Liver (tissue), 9 donors: Measurements from ENCODE around the gene MARCHF9. TPM values are rescaled to one million over a fixed set of nuclear protein-coding genes. Genes with fewer than 3 reads are reported as not detected.

Experiments
- DNase-seq: peaks from one replicate; pipeline ENCODE4 v3.0.0-alpha.2; 2017; ENCODE audit warnings: low spot score
- H3K27ac ChIP-seq, 2 donors: one replicate each; pipeline ENCODE4 v1.7.0; 2013; ENCODE audit warnings: inconsistent platforms in 2 of 2, low read length in 2 of 2, control low read depth in 1 of 2, low read depth in 1 of 2, mild to moderate bottlenecking in 1 of 2
- H3K27me3 ChIP-seq, 4 donors: one replicate each; pipeline versions ENCODE4 v1.6.1 to v1.7.0; 2013; ENCODE audit warnings: low read length in 3 of 4, inconsistent platforms in 1 of 4, mild to moderate bottlenecking in 1 of 4, moderate library complexity in 1 of 4; ENCODE audit not compliant: control insufficient read depth in 4 of 4, insufficient read depth in 4 of 4
- H3K36me3 ChIP-seq, 4 donors: one replicate each; pipeline versions ENCODE4 v1.6.1 to v1.7.0; 2013; ENCODE audit warnings: low read length in 3 of 4, mild to moderate bottlenecking in 3 of 4, low read depth in 1 of 4, moderate library complexity in 1 of 4; ENCODE audit not compliant: control insufficient read depth in 4 of 4, insufficient read depth in 3 of 4
- H3K4me1 ChIP-seq, 4 donors: one replicate each; pipeline versions ENCODE4 v1.6.1 to v1.7.0; 2013; ENCODE audit warnings: low read length in 3 of 4, mild to moderate bottlenecking in 3 of 4, moderate library complexity in 1 of 4; ENCODE audit not compliant: control insufficient read depth in 4 of 4, insufficient read depth in 4 of 4
- H3K4me3 ChIP-seq, 3 donors: one replicate each; pipeline versions ENCODE4 v1.6.1 to v1.7.0; 2013; ENCODE audit warnings: low read length in 3 of 3, control low read depth in 1 of 3, low read depth in 1 of 3, mild to moderate bottlenecking in 1 of 3
- H3K9ac ChIP-seq, 2 donors: one replicate each; pipeline ENCODE4 v1.7.0; 2013; ENCODE audit warnings: low read length in 2 of 2, mild to moderate bottlenecking in 2 of 2, moderate library complexity in 2 of 2, control low read depth in 1 of 2, low read depth in 1 of 2
- H3K9me3 ChIP-seq, 4 donors: one replicate each; pipeline versions ENCODE4 v1.6.1 to v1.7.0; 2013; ENCODE audit warnings: low read length in 3 of 4; ENCODE audit not compliant: control insufficient read depth in 4 of 4
- ATF3 ChIP-seq: IDR thresholded peaks from 2 replicates; pipeline ENCODE4 v1.6.1; 2016; ENCODE audit warnings: antibody characterized with exemption
- EGR1 ChIP-seq, 2 donors: IDR thresholded peaks; 2 replicates each; pipeline ENCODE4 v1.6.1; 2016 to 2018; ENCODE audit warnings: antibody characterized with exemption in 2 of 2, low read depth in 2 of 2
- FOXA1 ChIP-seq: IDR thresholded peaks from 2 replicates; pipeline ENCODE4 v1.6.1; 2016; ENCODE audit warnings: antibody characterized with exemption
- FOXA2 ChIP-seq: IDR thresholded peaks from 2 replicates; pipeline ENCODE4 v1.6.1; 2016; ENCODE audit warnings: antibody characterized with exemption
- HNF4A ChIP-seq, 2 donors: conservative IDR thresholded peaks; 2 replicates each; pipeline ENCODE4 v1.6.1; 2016; ENCODE audit warnings: antibody characterized with exemption in 2 of 2, mild to moderate bottlenecking in 2 of 2
- HNF4G ChIP-seq: IDR thresholded peaks from 2 replicates; pipeline ENCODE4 v1.6.1; 2016; ENCODE audit warnings: antibody characterized with exemption
- JUND ChIP-seq, 2 donors: IDR thresholded peaks; 2 replicates each; pipeline ENCODE4 v1.6.1; 2016; ENCODE audit warnings: antibody characterized with exemption in 2 of 2
- MAX ChIP-seq: IDR thresholded peaks from 2 replicates; pipeline ENCODE4 v1.6.1; 2016; ENCODE audit warnings: antibody characterized with exemption
- NR2F2 ChIP-seq: IDR thresholded peaks from 2 replicates; pipeline ENCODE4 v1.6.1; 2016; ENCODE audit warnings: antibody characterized with exemption
- RAD21 ChIP-seq, 2 donors: IDR thresholded peaks; 2 replicates each; pipeline ENCODE4 v1.6.1; 2016; ENCODE audit warnings: antibody characterized with exemption in 2 of 2, mild to moderate bottlenecking in 2 of 2
- RXRA ChIP-seq, 2 donors: IDR thresholded peaks; 2 replicates each; pipeline ENCODE4 v1.6.1; 2017 to 2018; ENCODE audit warnings: antibody characterized with exemption in 2 of 2, mild to moderate bottlenecking in 1 of 2
- SP1 ChIP-seq: IDR thresholded peaks from 2 replicates; pipeline ENCODE4 v1.6.1; 2018; ENCODE audit warnings: antibody characterized with exemption, mild to moderate bottlenecking
- TAF1 ChIP-seq: conservative IDR thresholded peaks from 2 replicates; pipeline ENCODE4 v1.6.1; 2016; ENCODE audit warnings: antibody characterized with exemption, mild to moderate bottlenecking
- YY1 ChIP-seq: IDR thresholded peaks from 2 replicates; pipeline ENCODE4 v1.6.1; 2016; ENCODE audit warnings: antibody characterized with exemption, mild to moderate bottlenecking
- ZBTB33 ChIP-seq: IDR thresholded peaks from 2 replicates; pipeline ENCODE4 v1.6.1; 2016; ENCODE audit warnings: antibody characterized with exemption
- WGBS: extraction: QIAGEN DNeasy Blood & Tissue Kit; methylation state at CpG from one replicate; pipeline ENCODE4 v1.1.7; 2013; 5-methylcytosine and 5-hydroxymethylcytosine counted together
- polyA plus RNA-seq, 2 donors: library from polyadenylated mRNA; stranded (reverse) in 1 of 2; unstranded in 1 of 2; fragments of 200-250 nt in 1 of 2; fragments of >200 nt in 1 of 2; fragmentation: Nextera tagmentation in 1 of 2; extraction: Ambion mirVana in 1 of 2; gene quantifications; one replicate each; pipeline versions ENCODE4 v1.2.1 to v1.2.3, GENCODE V29; 2013 to 2015
- total RNA-seq, 2 donors: library from RNA; depleted of rRNA; stranded (reverse); fragments of >200 nt; gene quantifications; one replicate each; pipeline ENCODE4 v1.2.3, GENCODE V29; 2014
- TF ChIP-seq, protein P1 (sequence below): IDR thresholded peaks from 2 replicates; pipeline ENCODE4 v1.6.1; 2016; ENCODE audit warnings: antibody characterized with exemption, mild to moderate bottlenecking
- TF ChIP-seq, protein P2 (sequence below): fragments of 150-350 bp; IDR thresholded peaks from 2 replicates; pipeline ENCODE4 v1.5.1; 2017; ENCODE audit warnings: improper control_type of control experiment, low read depth, low read length; ENCODE audit not compliant: missing input control
- donor health status: healthy.
- donor health status: healthy.
- donor health status: healthy.
- donor health status: healthy.
- donor health status: healthy.

MARCHF9 gene
- total and polyA plus RNA-seq, 4 donors: 1.1 to 3.0 (median 2.2) TPM

- no peak overlapping the region for H3K27ac ChIP-seq
- H3K27me3 ChIP-seq: no peaks in the 10 kb centered on the region
- peaks cover 3 to 14% (median 9%) of the 10 kb centered on the region in 4 donors for H3K4me1 ChIP-seq
- 83% methylated on average over 13 of the region's 13 CpGs for WGBS
- H3K9me3 ChIP-seq: no peaks in the 10 kb centered on the region
- no peak overlapping the region for H3K9ac ChIP-seq
- TF ChIP-seq EGR1 (IDR thresholded peaks at IDR 0.05; ENCODE audit: low read depth in 2 of 2) (no peak), FOXA1 (no peak), RAD21 (IDR thresholded peaks at IDR 0.05) (no peak), YY1 (no peak), SP1 (no peak), RXRA (IDR thresholded peaks at IDR 0.05) (no peak), JUND (IDR thresholded peaks at IDR 0.05) (no peak), HNF4A (conservative IDR thresholded peaks at IDR 0.05) (no peak)
- TF ChIP-seq, protein P1, sequence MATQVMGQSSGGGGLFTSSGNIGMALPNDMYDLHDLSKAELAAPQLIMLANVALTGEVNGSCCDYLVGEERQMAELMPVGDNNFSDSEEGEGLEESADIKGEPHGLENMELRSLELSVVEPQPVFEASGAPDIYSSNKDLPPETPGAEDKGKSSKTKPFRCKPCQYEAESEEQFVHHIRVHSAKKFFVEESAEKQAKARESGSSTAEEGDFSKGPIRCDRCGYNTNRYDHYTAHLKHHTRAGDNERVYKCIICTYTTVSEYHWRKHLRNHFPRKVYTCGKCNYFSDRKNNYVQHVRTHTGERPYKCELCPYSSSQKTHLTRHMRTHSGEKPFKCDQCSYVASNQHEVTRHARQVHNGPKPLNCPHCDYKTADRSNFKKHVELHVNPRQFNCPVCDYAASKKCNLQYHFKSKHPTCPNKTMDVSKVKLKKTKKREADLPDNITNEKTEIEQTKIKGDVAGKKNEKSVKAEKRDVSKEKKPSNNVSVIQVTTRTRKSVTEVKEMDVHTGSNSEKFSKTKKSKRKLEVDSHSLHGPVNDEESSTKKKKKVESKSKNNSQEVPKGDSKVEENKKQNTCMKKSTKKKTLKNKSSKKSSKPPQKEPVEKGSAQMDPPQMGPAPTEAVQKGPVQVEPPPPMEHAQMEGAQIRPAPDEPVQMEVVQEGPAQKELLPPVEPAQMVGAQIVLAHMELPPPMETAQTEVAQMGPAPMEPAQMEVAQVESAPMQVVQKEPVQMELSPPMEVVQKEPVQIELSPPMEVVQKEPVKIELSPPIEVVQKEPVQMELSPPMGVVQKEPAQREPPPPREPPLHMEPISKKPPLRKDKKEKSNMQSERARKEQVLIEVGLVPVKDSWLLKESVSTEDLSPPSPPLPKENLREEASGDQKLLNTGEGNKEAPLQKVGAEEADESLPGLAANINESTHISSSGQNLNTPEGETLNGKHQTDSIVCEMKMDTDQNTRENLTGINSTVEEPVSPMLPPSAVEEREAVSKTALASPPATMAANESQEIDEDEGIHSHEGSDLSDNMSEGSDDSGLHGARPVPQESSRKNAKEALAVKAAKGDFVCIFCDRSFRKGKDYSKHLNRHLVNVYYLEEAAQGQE: no peak
- H3K4me3 ChIP-seq: no peak overlapping the region
- H3K36me3 ChIP-seq: no peaks in the 10 kb centered on the region
- no peak for DNase-seq
These were observed 24.4 kb upstream of the MARCHF9 start for GRCh38 chr12:57730336-57731067.

DNA sequence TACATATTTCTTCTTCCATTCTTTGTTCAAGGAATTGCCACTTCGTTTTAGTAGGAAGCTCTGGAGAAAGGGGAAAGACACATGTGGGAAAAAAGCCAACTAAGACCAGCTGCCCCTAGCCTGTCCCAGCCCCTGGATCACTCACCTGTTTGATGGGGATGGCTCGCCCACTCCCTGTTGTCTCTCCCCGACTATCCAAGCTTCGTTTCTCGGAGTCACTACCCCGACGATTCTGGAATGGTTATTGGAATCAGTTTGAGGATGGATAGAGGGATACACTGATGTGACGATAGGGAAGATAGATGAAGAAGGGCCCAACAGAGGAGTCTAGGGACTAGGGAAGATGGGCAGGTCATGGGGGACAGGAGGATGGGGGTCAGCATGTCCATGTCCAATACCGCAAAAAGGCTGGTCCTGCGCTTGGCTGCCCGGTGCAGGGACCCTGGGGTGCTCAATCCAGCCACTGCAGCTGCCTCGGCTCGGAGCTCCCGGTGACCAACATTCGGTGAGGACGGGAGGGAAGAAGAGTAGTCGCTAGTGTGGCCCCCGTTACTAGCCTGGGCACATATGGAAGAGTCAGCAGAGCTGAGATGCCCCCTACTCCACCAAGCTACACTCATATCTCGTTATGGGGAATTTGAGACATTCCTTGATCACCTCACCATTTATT is 23.4 kb upstream of the MARCHF9 start:
- peaks cover 0 to 2% (median 0%) of the 10 kb centered on the region in 4 donors for H3K27me3 ChIP-seq
- no peak overlapping the region for H3K4me3 ChIP-seq
- 82% methylated on average over 19 of the region's 19 CpGs for WGBS
- no peaks in the 10 kb centered on the region for H3K9me3 ChIP-seq
- no peak overlapping the region for H3K27ac ChIP-seq
- peaks cover 3 to 15% (median 8%) of the 10 kb centered on the region in 4 donors for H3K4me1 ChIP-seq
- TF ChIP-seq MAX (no peak), JUND (IDR thresholded peaks at IDR 0.05) (no peak), NR2F2 (no peak), FOXA1 (no peak), HNF4A (conservative IDR thresholded peaks at IDR 0.05) (no peak), HNF4G (no peak), ATF3 (no peak), RAD21 (IDR thresholded peaks at IDR 0.05) (no peak)
- no peaks in the 10 kb centered on the region for H3K36me3 ChIP-seq
- DNase-seq: no peak
- H3K9ac ChIP-seq: no peak overlapping the region

- no peak for DNase-seq
- no peaks in the 10 kb centered on the region for H3K9me3 ChIP-seq
- no peak overlapping the region for H3K4me3 ChIP-seq
- no peak overlapping the region for H3K9ac ChIP-seq
- 85% methylated on average over 4 of the region's 4 CpGs for WGBS
- H3K4me1 ChIP-seq: peaks cover 3 to 12% (median 8%) of the 10 kb centered on the region in 4 donors
- H3K36me3 ChIP-seq: no peaks in the 10 kb centered on the region
- peaks cover 0 to 9% (median 2%) of the 10 kb centered on the region in 4 donors for H3K27me3 ChIP-seq
- H3K27ac ChIP-seq: no peak overlapping the region
- TF ChIP-seq RXRA (IDR thresholded peaks at IDR 0.05) (no peak), ATF3 (no peak), JUND (IDR thresholded peaks at IDR 0.05) (no peak), FOXA1 (no peak), TAF1 (no peak), YY1 (no peak), MAX (no peak), ZBTB33 (no peak), RAD21 (IDR thresholded peaks at IDR 0.05) (no peak), NR2F2 (no peak), FOXA2 (no peak)
- TF ChIP-seq, protein P2, sequence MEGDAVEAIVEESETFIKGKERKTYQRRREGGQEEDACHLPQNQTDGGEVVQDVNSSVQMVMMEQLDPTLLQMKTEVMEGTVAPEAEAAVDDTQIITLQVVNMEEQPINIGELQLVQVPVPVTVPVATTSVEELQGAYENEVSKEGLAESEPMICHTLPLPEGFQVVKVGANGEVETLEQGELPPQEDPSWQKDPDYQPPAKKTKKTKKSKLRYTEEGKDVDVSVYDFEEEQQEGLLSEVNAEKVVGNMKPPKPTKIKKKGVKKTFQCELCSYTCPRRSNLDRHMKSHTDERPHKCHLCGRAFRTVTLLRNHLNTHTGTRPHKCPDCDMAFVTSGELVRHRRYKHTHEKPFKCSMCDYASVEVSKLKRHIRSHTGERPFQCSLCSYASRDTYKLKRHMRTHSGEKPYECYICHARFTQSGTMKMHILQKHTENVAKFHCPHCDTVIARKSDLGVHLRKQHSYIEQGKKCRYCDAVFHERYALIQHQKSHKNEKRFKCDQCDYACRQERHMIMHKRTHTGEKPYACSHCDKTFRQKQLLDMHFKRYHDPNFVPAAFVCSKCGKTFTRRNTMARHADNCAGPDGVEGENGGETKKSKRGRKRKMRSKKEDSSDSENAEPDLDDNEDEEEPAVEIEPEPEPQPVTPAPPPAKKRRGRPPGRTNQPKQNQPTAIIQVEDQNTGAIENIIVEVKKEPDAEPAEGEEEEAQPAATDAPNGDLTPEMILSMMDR: no peak
These were observed 22.6 kb upstream of the MARCHF9 start for GRCh38 chr12:57732270-57732669.
